HepG2 (cell line): ENCODE results near the gene CEP164.
"Not testable (repeated sequence)": the region's sequence is repeated elsewhere in the genome, so short reads cannot be mapped to it uniquely, and the experiment has no call there.

ENCODE experiments used
- AKNA ChIP-seq: sonication (generic); formaldehyde crosslinking; IDR thresholded peaks from 2 replicates; pipeline ENCODE4 v1.4.0; 2020; ENCODE audit warnings: missing genetic modification reagents, borderline replicate concordance
- HMGXB4 ChIP-seq, 2 experiments: sonication (generic) in 1 of 2; formaldehyde crosslinking in 1 of 2; IDR thresholded peaks; 2 replicates each; pipeline versions ENCODE4 v1.4.0 to v1.6.1; 2018 to 2020; ENCODE audit warnings: missing genetic modification reagents in 2 of 2, borderline replicate concordance in 1 of 2, low read depth in 1 of 2, mild to moderate bottlenecking in 1 of 2, missing biosample characterization in 1 of 2
- ZBTB33 ChIP-seq: sonication (generic); formaldehyde crosslinking; IDR thresholded peaks from 2 replicates; pipeline ENCODE4 v1.4.0; 2020; ENCODE audit warnings: missing genetic modification reagents
- ZNF143 ChIP-seq: sonication (generic); formaldehyde crosslinking; IDR thresholded peaks from 2 replicates; pipeline ENCODE4 v1.4.0; 2020; ENCODE audit warnings: missing genetic modification reagents

- not testable (repeated sequence) for TF ChIP-seq ZNF143 (CRISPR knock-in tag); ZBTB33 (CRISPR knock-in tag); AKNA (CRISPR knock-in tag); HMGXB4 (CRISPR knock-in tag; IDR thresholded peaks at IDR 0.05; ENCODE audit: borderline replicate concordance in 1 of 2, low read depth in 1 of 2)
Measured at GRCh38 chr11:117327255-117327566, 443 bp upstream of the CEP164 start.
